HG03354 (cell line): ENCODE measurements around the gene PELI2.

Experiments
- ATAC-seq: cut with Tn5 transposase; IDR thresholded peaks from one replicate; pipeline ENCODE4 v1.9.1; 2021; ENCODE audit warnings: mild to moderate bottlenecking; ENCODE audit not compliant: unreplicated experiment, poor library complexity, severe bottlenecking

PELI2 gene

GRCh38 chr14:56118611-56119181 is 485 bp downstream of the PELI2 start:
- peak; percentile 36 for ATAC-seq

- ATAC-seq = peak; percentile 32
Measured at GRCh38 chr14:56119201-56119981, 1.2 kb downstream of the PELI2 start.

- ATAC-seq = no peak
Measured at GRCh38 chr14:56120091-56120691, 2.0 kb downstream of the PELI2 start.

DNA sequence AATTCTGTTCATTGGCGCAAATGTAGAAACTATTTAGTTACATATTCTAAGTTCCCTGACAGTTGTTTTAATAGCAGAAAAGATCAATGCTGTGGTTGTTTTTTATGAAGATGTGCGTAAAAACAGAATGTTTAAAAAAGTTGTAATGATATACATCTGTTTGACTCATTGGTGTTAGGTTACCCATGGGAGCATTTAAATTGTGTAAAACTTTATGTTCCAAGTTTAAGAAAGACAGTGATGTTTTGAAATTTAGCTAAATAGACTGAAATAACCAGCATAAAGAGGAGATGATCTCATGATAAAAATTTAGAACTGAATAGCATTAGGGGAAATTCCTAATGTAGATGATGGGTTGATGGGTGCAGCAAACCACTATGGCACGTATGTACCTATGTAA is 3.6 kb downstream of the PELI2 start:
- ATAC-seq = no peak

DNA sequence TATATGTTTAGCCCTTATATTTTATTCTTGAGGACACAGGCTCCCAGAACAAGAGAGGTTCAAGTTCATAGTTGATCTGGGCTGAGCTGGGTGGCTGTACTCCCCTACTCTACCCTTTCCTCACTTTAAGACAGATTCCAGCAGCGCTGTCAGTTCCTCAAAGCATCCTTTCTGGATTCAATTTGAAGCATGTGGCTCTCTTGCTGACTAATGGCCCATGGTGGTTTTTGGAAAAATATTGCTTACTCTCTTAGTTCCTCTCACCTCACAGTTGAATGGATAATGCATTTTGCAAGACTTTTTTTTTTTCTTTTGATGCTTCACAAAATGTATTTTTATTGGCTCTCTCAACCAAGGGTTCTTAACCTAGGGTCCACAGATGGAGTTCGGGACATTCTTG is 4.1 kb downstream of the PELI2 start:
- ATAC-seq = no peak

- no peak for ATAC-seq
Measured at GRCh38 chr14:56124327-56124726, 6.1 kb downstream of the PELI2 start.

DNA sequence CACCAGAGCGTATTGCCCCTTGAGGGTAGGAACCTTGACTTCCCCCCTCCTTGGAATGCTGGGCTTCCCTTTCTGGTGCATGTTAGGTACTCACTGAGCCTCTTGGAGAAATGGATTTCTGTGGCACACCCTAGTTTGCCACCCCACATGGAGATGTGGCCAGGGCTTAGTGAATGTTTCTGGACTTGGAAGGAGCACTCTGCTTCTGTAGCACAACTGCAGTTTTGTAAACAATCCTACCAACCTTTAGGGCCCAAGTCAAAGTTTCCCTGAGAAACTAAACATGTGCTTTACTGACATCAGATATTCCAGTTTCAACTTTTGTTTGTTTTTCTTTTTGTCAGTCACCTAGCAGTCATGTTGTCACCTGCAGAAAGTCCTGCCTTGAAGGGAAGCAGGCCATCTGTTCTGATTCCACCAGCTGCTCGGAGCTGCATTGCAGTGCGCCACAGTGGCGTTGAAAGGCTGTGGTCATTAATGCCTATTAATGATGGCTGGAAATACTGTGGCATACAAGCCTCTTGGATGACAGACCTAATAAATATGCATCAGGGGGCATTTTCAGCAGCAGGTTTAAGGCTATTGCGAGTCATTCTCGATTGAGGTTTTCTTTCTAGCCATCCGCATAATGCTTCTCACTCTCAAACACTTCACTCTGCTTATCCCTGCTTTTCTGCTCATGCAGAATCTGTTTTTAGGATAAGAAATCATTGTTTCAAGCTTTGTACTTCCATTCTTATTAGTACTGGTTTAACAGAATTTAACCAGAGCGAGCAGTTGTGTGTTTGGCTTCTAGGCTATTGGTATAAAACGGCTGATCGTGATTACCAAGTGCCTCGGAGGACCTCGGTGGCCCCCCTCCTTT is 7.8 kb downstream of the PELI2 start:
- ATAC-seq = no peak

DNA sequence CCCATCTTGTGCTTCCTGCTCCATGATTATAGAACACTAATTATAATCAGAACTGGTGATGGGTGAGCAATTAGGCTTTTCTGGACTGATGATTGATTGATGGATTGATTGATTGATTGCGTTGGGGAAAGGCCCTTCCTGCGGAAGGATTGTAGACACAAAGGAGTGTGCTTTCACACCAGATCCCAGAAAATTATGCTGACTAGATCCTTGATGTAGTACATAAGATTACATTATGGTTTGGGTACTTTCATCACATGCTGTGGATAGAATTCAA is 8.4 kb downstream of the PELI2 start:
- ATAC-seq = no peak

GRCh38 chr14:56127156-56127555 is 8.9 kb downstream of the PELI2 start:
- no peak for ATAC-seq

DNA sequence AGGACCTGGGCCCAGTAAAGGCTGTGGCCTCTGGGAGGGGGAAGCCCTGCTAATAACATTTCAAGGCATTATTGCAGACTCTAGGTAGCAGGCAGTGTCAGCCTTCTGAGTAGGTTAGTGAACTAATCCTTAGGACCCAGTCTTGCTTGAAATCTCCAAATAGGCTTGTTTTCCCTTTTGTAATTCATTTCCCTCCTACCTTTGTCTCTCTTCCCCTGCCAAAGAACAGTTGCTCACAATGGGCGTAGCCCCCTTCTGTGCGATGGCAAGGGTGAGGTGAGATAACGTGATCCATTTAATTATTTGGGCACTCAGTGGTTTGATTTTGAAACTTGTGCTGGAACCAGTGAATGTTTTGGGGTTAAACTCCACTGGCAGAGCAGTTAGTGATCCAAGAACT is 10.9 kb downstream of the PELI2 start:
- no peak for ATAC-seq

GRCh38 chr14:56129933-56130332 is 11.7 kb downstream of the PELI2 start:
- no peak for ATAC-seq

- no peak for ATAC-seq
Measured at GRCh38 chr14:56131004-56131864, 13.0 kb downstream of the PELI2 start.

DNA sequence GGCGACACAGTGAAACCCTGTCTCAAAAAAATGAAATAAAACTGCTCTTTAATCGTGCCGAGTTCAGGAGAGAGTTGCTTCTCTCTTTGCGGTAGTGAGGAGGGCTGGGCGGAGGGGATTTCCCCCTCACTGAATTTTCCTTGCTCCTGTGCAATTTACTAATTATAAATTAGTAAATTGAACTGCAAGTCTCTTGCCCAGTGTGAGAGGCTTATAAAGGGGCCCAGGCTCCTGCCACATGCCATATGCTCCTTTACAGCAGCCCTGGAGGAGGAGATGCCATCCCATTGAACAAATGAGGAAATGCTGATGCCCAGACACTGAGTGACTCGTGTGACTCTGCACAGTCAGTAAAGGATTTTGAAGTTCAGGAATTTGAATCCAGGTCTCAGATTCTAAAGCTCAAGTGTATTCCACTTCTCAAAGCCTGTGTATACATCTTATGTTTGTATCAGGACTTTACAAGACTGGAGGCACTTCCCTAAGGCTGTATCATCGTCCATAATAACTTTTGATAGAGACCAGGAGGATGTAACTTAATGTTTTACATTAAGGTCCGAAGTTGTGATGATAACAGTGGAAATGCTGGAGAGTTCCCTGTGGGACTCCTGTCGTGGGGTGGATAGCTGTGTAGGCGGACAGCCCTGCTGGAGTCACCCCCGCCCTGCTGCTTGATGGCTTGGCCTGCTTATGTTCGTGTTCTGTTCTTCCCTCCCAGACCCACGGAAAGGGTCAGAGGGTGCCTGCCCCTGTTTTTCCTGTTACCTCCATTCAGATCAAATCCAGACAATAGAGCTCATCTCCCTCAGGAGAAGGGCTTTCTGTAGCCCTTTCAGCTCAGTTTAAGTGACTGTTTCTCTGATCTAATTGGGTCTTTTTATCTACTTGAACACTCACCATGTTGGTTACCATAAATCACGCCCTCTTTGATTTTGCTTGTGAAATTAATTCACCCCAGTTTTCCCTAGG is 13.9 kb downstream of the PELI2 start:
- no peak for ATAC-seq

GRCh38 chr14:56133547-56133946 is 15.3 kb downstream of the PELI2 start:
- ATAC-seq = no peak

- ATAC-seq = no peak
Measured at GRCh38 chr14:56135001-56135400, 16.8 kb downstream of the PELI2 start.

DNA sequence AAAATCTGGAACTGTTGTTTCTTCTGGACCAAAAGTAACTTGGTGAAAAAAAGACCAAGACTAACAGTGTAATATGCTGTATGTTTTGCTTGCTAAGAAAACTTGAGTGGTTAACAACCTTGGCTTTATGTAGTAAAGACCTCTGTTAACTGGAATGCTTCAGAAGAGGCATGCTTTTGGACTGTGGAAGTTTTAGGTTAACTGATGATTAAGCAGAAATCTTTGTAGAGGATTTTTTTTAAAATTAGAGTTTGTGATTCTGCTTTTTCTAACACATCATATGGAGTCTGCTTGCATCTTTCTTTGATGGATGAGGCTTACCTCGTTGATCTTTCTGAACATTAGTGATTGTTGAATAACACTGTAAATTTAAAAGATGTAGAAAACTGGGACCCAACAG is 17.5 kb downstream of the PELI2 start:
- ATAC-seq = no peak

DNA sequence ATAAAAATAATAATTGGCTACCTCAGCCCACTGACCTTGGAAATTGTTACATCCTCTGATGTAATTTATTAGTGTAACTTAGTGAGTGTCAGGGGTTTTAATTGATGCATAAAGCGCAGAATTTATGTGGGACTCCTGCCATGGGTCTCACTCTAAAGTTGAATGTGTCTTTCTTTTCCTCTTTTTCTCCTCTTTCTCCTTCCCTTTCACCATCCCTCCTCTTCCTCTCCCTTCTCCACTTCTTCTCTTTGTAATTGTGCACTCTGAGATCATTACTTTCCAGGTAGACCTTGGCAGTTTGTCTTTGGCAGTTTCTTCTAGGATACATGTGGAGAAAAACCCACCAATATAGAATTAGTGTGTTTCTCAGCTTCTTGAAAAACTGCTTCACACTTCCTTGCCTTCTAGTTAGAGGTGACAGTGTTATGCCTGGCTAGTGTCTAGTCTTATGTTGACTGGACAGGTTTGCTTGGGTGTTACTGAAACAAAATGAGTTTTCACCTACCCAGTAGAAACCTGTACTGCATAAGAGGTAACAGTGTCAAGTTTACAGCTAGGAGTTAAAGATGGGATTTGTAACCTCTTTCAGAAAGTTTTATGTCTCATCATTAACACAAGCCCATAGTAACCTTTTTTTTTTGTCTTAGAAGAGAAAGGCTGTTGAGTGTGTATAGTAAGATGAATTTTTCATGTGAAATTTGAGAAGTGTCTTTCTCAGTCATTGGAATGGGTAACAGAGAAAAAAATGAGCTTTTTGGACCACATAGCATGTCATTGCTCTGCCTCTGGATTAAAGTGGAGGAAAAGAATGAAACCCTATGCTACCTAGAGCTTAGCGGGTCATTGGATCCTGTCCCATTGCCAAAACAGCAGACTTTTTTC is 18.6 kb downstream of the PELI2 start:
- no peak for ATAC-seq

DNA sequence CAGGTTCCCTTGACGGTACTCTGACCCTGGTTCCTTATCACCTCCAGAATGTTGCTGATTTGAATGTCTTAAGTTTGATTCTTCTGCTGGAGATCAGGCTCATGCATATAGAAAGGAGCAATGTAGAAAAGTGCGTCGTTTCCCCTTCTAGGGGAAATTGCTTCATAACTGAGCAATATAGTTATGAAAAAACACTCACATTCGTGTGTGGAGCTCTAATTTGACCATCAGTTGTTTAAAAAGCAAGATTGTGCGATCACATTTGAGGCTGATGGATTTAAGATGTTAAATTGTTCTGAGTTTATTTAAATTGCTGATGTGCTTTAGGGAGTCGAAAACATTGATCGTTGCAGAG is 19.2 kb downstream of the PELI2 start:
- ATAC-seq = no peak
